ENCODE measurements around the gene RHBDL2.
"Not testable (repeated sequence)": the region's sequence is repeated elsewhere in the genome, so short reads cannot be mapped to it uniquely, and the experiment has no call there.

Gene RHBDL2

DNA sequence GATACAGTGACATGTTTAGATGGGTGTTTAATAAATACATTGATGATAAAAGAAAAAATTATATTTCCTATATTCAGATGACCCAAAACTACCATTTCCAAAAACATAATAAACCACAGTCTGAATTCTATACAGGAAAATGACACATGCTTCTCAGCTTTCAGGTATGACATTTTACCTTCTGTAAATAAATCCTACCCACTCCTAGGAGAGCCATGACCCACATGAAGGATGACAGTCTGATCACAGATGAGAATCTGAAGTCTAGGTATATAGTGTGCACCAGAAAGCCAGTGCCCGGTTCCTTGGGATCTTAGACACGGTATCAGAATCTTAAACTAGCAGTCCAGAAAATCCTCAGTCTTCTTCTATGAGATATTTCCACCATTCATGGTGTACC is 56.5 kb downstream of the RHBDL2 start:
- in situ Hi-C loops (cut with MboI; ENCODE audit: low sequenced_read_pairs), result no loop called here

GRCh38 chr1:38881487-38881886 is 60.1 kb downstream of the RHBDL2 start, which contains the start of gene GJA9:
Gene GJA9, minus strand, starts transcription at chr1:38881587. Its CDS starts 5,489 bp downstream, at chr1:38876098.
- in situ Hi-C loops (cut with MboI; ENCODE audit: low sequenced_read_pairs), result no loop called here

- in situ Hi-C loops (cut with MboI; ENCODE audit: low sequenced_read_pairs), result no loop called here
Observed at GRCh38 chr1:38875811-38876210, 65.8 kb downstream of the RHBDL2 start.

DNA sequence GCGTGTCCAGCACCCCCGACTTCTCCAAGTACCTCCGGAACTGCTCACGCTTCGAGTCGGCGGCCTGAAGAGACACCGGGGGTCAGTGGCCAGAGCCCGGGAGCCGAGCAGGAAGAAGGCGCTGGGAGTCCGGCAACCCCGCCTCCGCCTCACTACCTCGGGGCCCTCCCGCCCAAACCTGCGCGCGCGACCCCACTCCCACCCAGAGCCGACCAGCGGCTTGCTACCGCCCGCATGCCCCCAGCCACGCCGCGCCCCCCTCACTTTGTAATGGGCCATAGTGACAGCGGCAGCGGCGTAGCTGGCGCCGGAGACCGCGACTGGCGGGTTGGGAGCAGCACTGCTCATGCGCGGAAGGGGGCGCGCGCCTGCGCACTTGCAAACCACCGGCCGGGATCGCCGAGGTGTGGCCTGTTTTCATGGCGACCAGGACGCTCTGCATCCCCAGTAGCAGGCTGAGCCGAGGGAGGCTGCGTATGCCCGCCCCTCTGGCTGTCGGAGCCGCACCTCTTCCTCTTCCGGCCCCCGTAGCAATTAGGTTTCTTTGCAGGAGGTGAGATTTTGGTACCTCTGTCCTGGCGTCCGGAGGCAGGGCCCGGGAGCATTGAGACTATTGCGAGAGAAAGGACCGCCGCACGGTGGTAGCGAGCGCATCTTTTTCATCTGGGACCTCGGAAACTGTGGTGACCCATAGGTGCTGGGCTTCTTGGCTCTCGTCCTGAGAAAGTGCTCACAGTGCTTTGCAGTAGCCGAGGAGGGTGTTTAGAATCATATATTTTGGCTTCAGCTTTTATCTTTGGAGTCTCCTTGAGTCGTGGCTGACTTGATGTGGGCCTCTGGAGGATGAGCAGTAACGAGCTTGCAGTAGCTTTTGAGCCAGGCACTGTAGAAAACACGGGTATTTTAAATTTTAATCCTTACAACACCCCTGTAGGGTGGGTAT is 68.3 kb downstream of the RHBDL2 start, which contains the start of gene MYCBP:
Gene MYCBP (minus strand): TSS at position 322 of the 943 bp plus-strand sequence. CDS start 43 bp downstream, at position 279.
- in situ Hi-C loops (cut with MboI; ENCODE audit: low sequenced_read_pairs), result no loop called here

- in situ Hi-C loops (cut with MboI; ENCODE audit: low sequenced_read_pairs), result no loop called here
Observed at GRCh38 chr1:38872401-38873026, 69.1 kb downstream of the RHBDL2 start.

DNA sequence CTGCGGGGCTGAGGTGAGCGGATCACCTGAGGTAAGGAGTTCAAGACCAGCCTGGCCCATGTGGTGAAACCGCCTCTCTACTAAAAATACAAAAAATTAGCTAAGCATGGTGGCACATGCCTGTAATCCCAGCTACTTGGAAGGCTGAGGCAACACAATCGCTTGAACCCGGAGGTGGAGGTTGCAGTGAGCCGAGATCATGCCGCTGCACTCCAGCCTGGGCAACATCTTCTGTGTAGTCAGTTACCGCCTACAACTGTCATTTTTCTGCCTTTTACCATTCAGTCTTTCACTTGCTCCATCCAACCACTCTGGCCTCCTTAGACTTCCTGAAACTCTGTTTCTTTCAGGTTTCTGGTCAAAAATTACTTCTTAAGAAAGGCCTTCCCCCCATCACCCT is 70.6 kb downstream of the RHBDL2 start:
- in situ Hi-C loops (cut with MboI; ENCODE audit: low sequenced_read_pairs), result no loop called here

- in situ Hi-C loops (cut with MboI; ENCODE audit: low sequenced_read_pairs), result no loop called here
Observed at GRCh38 chr1:38867208-38867607, 74.4 kb downstream of the RHBDL2 start.

- in situ Hi-C loops (cut with MboI; ENCODE audit: low sequenced_read_pairs), result no loop called here
Observed at GRCh38 chr1:38865112-38865715, 76.4 kb downstream of the RHBDL2 start.

DNA sequence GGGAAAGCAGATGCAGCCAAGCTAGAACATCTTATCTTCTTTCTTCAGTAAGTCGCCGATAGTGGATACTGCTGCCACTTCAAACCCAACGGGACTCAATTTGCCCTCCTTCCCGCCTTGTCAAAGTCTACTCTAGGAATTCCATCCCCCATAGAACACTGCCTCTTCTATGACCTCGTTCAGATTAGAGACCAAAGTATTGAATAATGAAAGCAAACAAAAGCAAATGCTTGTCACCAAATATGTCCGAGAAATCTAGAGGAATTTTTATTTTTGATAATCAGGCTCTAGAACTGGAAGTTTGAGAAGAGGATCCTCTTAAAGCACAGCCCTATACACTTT is 81.2 kb downstream of the RHBDL2 start:
- in situ Hi-C loops (cut with MboI; ENCODE audit: low sequenced_read_pairs), result no loop called here

DNA sequence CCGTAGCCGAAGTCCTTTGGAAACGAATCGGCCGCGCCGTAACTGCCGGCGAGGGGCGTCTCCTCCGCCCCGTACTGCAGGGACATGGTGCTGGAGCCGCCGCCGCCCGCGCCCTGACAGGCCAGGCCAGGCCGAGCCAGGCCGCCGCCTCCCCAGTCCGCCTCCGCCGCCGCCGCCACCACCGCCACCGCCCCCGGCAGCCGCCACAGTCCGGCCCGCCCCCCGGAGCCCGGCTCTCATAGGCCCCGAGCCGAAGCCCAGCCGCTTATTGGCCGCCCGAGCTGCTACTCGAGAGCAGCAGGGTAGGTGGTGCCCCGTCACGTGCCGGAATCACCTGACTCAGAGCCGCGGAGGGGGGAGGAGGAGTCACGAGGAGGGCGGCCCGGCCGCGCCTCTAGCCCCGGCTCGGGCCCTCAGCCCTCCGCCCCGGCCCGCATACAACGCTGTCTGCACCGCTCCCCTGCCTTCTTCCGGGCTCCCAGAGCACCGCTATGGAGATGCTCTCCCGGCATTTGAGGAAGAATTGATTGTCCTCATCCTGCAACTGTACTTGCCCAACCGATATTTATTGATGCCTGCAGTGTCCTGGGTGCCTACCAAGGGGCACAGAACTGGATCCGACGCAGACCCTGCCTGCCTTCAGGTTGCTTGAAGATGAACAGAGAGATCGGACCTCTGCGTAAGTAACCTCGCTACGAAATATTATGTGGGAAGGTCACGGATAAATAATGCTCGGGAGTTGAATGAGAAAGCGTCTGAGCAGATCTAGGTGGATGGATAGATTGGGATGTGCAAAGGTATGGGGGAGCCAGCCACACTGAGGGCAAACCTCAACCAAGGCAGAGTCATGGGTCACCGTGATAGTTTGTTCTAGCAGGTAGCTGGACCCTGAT is 81.8 kb downstream of the RHBDL2 start, which contains the start of gene RRAGC:
Gene RRAGC (minus strand): TSS at position 212 of the 893 bp plus-strand sequence. CDS start 126 bp downstream, at position 86.
- in situ Hi-C loops (cut with MboI; ENCODE audit: low sequenced_read_pairs), result no loop called here

DNA sequence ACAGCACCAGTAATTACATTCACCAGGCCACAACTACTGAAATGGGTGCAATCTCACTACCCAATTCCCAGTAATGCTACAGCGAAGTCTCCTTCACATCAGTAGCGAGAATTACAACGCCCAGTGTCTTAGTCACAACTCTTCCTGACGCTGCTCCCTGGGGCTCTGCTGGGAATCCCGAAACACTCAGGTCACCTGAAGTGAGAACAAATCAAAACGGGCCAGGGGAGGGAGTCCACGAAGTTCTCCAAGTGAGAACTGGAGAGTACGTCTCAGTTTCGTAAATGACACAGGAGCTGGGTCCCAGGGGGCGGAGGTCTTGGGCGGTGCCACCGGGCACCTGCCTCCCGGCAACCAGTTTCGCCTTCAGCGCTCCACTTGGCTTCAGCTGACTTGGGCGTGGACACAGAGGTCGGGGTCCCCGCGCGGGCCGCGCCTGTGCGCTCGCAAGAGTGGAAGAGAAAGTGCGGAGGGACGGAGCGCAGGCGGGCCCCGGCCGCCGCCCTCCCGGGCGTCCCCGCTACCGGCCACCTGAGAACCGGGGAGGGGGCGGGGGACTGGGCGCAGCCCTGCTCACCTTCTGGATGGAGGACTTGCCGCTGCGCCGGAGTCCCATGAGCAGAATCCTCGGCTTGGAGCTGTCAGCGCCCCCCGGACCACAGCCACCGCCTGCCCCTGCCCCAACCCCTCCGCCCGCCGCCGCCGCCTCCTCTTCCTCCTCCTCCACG is 82.6 kb downstream of the RHBDL2 start:
- in situ Hi-C loops (cut with MboI; ENCODE audit: low sequenced_read_pairs), result no loop called here

DNA sequence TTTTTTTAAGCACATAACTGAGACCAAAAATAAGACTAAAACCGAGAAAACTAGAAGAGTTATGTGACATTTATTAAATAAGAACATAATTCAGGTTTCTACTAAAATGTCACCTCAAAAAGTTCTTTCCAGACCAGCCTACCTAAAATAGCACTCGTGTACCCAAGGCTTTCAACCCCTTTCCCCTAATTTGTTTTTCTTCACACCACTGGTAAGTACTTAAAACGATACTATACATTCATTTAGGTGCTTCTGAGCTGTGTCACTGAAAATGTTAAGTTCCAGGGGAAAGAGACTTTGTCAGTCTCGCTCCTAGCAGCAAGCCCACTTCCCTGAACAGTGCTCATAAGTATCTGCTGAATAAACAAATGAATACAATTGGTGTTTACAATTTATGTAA is 88.8 kb downstream of the RHBDL2 start:
- in situ Hi-C loops (cut with MboI; ENCODE audit: low sequenced_read_pairs), result no loop called here

DNA sequence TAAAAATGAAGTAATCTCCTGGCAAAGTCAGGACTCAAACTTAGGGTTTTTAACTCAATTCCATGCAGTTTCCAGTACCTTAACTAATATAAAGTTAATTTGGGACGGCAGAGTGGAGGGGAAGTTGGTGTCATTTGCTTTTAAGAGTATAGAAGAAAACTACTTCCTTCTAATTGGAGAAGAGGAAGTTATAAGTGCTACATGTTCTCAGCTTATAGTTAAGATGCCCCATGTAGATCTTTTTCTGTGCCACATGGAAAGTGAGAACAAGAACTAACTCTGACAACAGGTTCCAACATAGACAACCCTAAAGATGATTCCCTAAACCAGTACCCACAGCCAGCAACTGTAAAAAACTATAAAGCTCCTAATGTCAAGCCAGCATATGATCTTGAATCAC is 93.6 kb downstream of the RHBDL2 start:
- in situ Hi-C loops (cut with MboI; ENCODE audit: low sequenced_read_pairs), result no loop called here

GRCh38 chr1:38846210-38846609 is 95.4 kb downstream of the RHBDL2 start:
- in situ Hi-C loops (cut with MboI; ENCODE audit: low sequenced_read_pairs), result no loop called here

- in situ Hi-C loops (cut with MboI; ENCODE audit: low sequenced_read_pairs), result not testable (repeated sequence)
Observed at GRCh38 chr1:38845088-38845487, 96.5 kb downstream of the RHBDL2 start.

DNA sequence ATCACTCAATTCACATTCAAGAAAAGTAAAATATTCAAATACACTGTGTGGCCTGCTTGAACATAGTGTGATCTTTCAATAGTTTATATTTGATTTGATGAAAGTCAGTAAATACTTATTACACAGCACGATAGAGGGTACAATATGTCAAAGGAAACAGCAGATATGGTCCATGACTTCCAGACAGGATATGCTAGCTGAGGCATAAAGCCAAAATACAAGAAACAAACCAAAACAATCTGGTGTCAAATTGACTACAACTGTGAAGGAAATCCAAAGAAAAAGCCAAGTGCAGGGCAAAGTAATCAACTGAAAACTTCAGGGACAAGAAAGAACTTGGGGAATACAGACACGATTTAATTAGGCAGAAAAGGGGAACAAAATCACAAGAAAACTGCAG is 101.3 kb downstream of the RHBDL2 start:
- in situ Hi-C loops (cut with MboI; ENCODE audit: low sequenced_read_pairs), result no loop called here

- in situ Hi-C loops (cut with MboI; ENCODE audit: low sequenced_read_pairs), result no loop called here
Observed at GRCh38 chr1:38839363-38839762, 102.3 kb downstream of the RHBDL2 start.

GRCh38 chr1:38836316-38836715 is 105.3 kb downstream of the RHBDL2 start:
- in situ Hi-C loops (cut with MboI; ENCODE audit: low sequenced_read_pairs), result not testable (repeated sequence)

Data from hTERT RPE-1 (cell line).